GOT3 (cell line): ENCODE results near the gene SERP2.

ENCODE experiments used
- DNase-seq: peaks from one replicate; lab custom pipeline; 2025; ENCODE audit warnings: mixed read lengths; lab: John Stamatoyannopoulos, UW

The SERP2 gene

GRCh38 chr13:44435142-44435918 lies 61.7 kb downstream of the SERP2 start:
- peak; percentile 52 for DNase-seq

DNA sequence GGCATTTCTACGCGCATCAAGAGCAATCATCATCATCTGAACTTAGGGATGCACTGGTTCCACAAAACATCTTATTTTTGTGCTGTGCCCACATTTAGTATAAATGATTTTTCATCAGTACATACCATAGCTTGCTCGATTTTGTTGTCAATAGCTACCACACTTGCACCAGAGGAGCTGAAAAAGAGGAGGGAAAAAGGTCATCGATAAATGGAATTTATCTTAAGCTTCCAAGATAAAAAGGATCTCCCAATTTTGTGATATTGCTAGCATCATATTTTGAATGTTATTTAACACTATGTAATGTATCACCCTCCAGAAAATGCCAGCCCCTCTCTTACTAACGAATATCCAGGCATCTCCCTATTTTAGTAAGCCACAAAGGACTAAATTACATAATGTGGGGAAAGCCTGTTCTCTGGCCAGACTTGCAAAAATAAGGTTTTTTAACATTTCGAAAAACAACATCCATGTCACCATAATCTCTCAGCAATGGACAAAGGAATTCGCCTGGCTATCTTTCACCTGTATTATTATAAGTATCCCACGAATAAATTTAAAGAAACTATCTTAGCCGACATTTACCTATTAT lies 62.4 kb downstream of the SERP2 start:
- no peak for DNase-seq

DNA sequence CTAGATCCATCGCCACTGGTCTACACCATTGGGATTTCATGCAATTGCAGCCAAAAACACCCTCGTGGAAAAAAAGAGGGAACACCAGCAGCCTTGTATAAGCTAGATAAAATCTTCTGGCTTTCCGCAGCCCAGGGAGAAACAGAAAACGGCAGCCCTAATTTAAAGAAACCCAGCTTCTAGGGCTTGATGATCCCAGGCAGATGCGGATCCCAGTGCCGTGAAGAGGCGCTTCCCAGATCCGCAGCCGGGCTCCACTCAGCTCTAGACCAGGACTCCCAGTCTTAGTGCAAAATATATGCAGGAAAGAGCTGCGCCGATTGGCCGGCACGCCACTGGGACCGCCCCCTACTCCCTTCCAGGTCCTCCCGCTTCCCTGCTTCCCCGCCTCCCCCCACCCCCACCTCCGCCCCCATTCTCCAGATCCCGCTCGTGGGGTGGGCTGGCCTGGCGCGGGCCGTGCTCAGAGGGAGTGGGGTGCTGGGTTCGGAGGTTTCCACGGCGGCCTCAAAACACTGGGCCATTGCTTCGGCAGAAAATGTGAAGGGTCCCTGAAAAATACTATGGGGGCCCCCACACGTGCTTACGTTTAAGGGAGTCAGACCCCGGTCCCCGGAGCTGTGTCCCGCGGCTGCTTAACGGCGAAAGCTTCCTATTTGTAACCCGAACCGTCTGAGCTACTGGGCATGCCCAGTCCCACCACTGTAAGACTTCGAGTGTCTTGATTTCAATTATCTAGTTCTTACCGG lies 63.1 kb downstream of the SERP2 start:
- peak; percentile 61 for DNase-seq

DNA sequence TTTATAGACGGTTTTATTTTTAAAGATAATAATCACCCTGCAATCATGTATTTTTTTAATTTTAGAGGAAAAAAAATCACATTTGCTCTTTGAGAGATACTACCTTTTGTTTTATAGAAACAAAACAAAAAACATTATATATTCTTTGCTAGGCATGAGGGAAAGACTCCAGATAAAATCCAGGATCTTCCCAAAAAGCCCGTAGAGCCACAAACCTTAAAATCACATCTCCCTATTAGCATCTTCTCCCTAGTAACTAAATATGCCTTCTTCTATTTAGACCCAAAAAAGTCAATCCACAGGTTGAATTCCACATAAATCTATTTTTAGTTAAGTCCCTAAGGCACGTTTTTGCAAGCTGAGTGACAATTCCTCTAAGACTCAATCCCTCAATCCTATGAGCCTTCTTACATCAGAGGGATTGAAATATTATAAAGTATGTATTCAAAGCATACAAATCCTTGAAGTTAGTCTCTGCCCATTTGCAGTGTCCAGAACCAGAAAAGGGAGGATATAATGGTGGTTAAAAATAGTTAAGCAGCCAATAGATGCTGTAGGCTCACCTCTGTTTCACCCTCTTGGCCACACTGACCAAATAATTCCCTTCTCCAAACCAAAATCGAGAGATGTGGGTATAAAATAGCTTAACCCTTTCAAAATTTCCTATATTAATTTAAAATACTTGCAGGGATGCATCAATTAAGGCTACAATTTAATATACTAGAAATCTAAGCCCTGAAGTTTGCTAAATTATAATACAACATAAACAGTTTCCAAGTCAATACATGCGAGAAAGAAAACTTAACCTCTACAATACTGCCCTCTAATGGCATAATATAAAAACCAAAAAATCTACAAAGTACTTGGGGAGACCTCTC lies 64.0 kb downstream of the SERP2 start:
- no peak for DNase-seq

- DNase-seq = no peak
Observed at GRCh38 chr13:44438234-44438579, 64.6 kb downstream of the SERP2 start.

- DNase-seq = no peak
Observed at GRCh38 chr13:44439452-44440024, 65.9 kb downstream of the SERP2 start.

- DNase-seq = no peak
Observed at GRCh38 chr13:44440046-44440608, 66.5 kb downstream of the SERP2 start.
